Fibroblast of skin of right quadriceps (primary cell): ENCODE results near the gene FCRLA.
"Not testable (repeated sequence)": the region's sequence is repeated elsewhere in the genome, so short reads cannot be mapped to it uniquely, and the experiment has no call there.

Source experiments
- DNase-seq: peaks from one replicate; pipeline ENCODE4 v3.0.0-alpha.2; 2013

FCRLA gene

GRCh38 chr1:161707503-161707902 lies 474 bp downstream of the FCRLA start:
- DNase-seq: no peak

GRCh38 chr1:161709373-161709772 lies 2.3 kb downstream of the FCRLA start:
- no peak for DNase-seq

- DNase-seq: peak; percentile 21
Measured at GRCh38 chr1:161710560-161710959, 3.5 kb downstream of the FCRLA start.

GRCh38 chr1:161718559-161719324 lies 11.7 kb downstream of the FCRLA start:
- DNase-seq: no peak

- DNase-seq: no peak
Measured at GRCh38 chr1:161719325-161719611, 12.2 kb downstream of the FCRLA start.

- DNase-seq: no peak
Measured at GRCh38 chr1:161720422-161720821, 13.4 kb downstream of the FCRLA start.

- no peak for DNase-seq
Measured at GRCh38 chr1:161720956-161721737, 14.1 kb downstream of the FCRLA start, which contains the start of gene FCRLB. Gene FCRLB, plus strand, starts transcription at chr1:161721544. Its CDS starts 1,129 bp downstream, at chr1:161722673.

- DNase-seq: peak; percentile 94
Measured at GRCh38 chr1:161721738-161722343, 14.8 kb downstream of the FCRLA start.

- no peak for DNase-seq
Measured at GRCh38 chr1:161722406-161722805, 15.4 kb downstream of the FCRLA start.

GRCh38 chr1:161723459-161724141 lies 16.6 kb downstream of the FCRLA start:
- no peak for DNase-seq

GRCh38 chr1:161725258-161725907 lies 18.4 kb downstream of the FCRLA start:
- DNase-seq: not testable (repeated sequence)

GRCh38 chr1:161725908-161726472 lies 19.0 kb downstream of the FCRLA start:
- DNase-seq: peak; percentile 59

GRCh38 chr1:161726473-161727255 lies 19.6 kb downstream of the FCRLA start:
- DNase-seq: peak; percentile 87

GRCh38 chr1:161727256-161727924 lies 20.4 kb downstream of the FCRLA start:
- DNase-seq: peak; percentile 86

- DNase-seq: no peak
Measured at GRCh38 chr1:161728376-161729226, 21.6 kb downstream of the FCRLA start.

GRCh38 chr1:161730050-161730564 lies 23.1 kb downstream of the FCRLA start:
- peak; percentile 77 for DNase-seq

GRCh38 chr1:161731241-161731640 lies 24.2 kb downstream of the FCRLA start:
- DNase-seq: no peak

GRCh38 chr1:161731981-161732718 lies 25.1 kb downstream of the FCRLA start:
- DNase-seq: no peak

GRCh38 chr1:161733526-161733925 lies 26.5 kb downstream of the FCRLA start:
- peak; percentile 92 for DNase-seq
